NCI-H1417 (cell line): ENCODE data around the gene CIAO1.
"Not testable (repeated sequence)": the region's sequence is repeated elsewhere in the genome, so short reads cannot be mapped to it uniquely, and the experiment has no call there.

Source experiments
- DNase-seq, 3 experiments: peaks; one replicate each; lab custom pipeline; 2025; lab: John Stamatoyannopoulos, UW

CIAO1 gene

GRCh38 chr2:96276787-96277499 lies 10.9 kb downstream of the CIAO1 start:
- DNase-seq = no peak

GRCh38 chr2:96287273-96287856 lies 21.3 kb downstream of the CIAO1 start:
- DNase-seq = no peak

- DNase-seq = no peak
These were observed 25.7 kb downstream of the CIAO1 start for GRCh38 chr2:96291751-96292150.

GRCh38 chr2:96294271-96294670 lies 28.2 kb downstream of the CIAO1 start:
- not testable (repeated sequence) for DNase-seq

- DNase-seq = no peak
These were observed 30.9 kb downstream of the CIAO1 start for GRCh38 chr2:96296925-96297324.

GRCh38 chr2:96301865-96302264 lies 35.8 kb downstream of the CIAO1 start:
- DNase-seq = no peak

- no peak for DNase-seq
These were observed 38.6 kb downstream of the CIAO1 start for GRCh38 chr2:96304606-96305005.

GRCh38 chr2:96305091-96305978 lies 39.3 kb downstream of the CIAO1 start, which contains the start of gene SNRNP200:
SNRNP200 (minus strand) TSS chr2:96305546; CDS start chr2:96305437, 109 bp downstream.
- DNase-seq = peak; percentile 89 to 93 (median 91)

- peak in 2 of 3 experiments; percentile 36 to 43 for DNase-seq
These were observed 39.9 kb downstream of the CIAO1 start for GRCh38 chr2:96305979-96306308.

GRCh38 chr2:96306370-96306769 lies 40.3 kb downstream of the CIAO1 start:
- no peak for DNase-seq

- DNase-seq = peak in 2 of 3 experiments; percentile 10 to 64
These were observed 42.2 kb downstream of the CIAO1 start for GRCh38 chr2:96308248-96308647.

GRCh38 chr2:96315005-96315399 lies 49.0 kb downstream of the CIAO1 start:
- DNase-seq = no peak

- DNase-seq = no peak
These were observed 49.5 kb downstream of the CIAO1 start for GRCh38 chr2:96315400-96316071.

GRCh38 chr2:96316999-96317398 lies 51.0 kb downstream of the CIAO1 start:
- DNase-seq = no peak

GRCh38 chr2:96317584-96317997 lies 51.6 kb downstream of the CIAO1 start:
- no peak for DNase-seq

GRCh38 chr2:96318723-96319122 lies 52.7 kb downstream of the CIAO1 start:
- no peak for DNase-seq

- no peak for DNase-seq
These were observed 53.4 kb downstream of the CIAO1 start for GRCh38 chr2:96319396-96319795.

- DNase-seq = no peak
These were observed 54.3 kb downstream of the CIAO1 start for GRCh38 chr2:96320326-96320725.

- DNase-seq = peak in 2 of 3 experiments; percentile 69 to 78
These were observed 55.0 kb downstream of the CIAO1 start for GRCh38 chr2:96320728-96321622.
